HG02981 (cell line): Measurements from ENCODE around the gene SLC35A3.
A peak's percentile ranks its signal among the peaks of the same experiment; 100 is the strongest.
"Not testable (repeated sequence)": the region's sequence is repeated elsewhere in the genome, so short reads cannot be mapped to it uniquely, and the experiment has no call there.

Source experiments
- ATAC-seq: cut with Tn5 transposase; IDR thresholded peaks from one replicate; pipeline ENCODE4 v1.9.1; 2021; ENCODE audit warnings: mild to moderate bottlenecking, moderate library complexity; ENCODE audit not compliant: unreplicated experiment

The SLC35A3 gene

DNA sequence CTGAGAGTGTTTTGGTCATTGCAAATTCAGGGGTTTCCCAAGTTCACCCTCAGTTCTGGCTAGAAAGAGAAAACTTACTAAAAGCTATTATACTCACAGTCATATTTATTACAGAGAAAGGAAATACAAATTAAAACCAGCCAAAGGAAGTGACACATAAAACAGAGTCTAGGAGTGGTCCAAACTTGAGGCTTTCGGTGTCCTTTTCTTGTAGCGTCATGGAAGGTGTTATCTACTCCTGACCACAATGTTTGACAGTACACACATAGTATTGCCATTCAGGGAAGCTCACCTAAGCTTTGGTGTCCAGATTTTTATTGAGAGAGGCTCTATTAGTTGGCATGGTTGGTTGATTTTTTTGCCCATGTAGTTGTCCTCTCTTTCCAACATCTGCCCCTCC is 59.0 kb downstream of the SLC35A3 start:
- ATAC-seq, result no peak

DNA sequence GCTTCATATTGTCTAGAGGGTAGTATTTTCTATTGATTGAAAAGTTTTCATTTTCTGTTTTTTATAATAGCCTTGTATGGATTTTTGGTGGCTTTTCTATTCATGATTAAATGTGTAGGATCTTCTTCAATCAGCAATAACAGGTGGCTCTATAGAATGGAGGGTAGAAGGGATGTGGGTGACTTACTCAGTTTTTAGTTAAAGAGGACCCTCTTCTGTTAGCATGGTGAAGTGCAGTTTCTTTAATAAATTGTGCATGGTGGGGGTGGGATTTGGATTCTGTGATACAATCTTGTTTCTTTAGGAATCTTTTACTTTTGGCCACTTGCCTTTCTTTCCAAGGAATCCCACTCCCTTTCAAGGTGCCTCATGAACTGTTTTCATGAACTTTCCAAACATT is 64.7 kb downstream of the SLC35A3 start:
- no peak for ATAC-seq

DNA sequence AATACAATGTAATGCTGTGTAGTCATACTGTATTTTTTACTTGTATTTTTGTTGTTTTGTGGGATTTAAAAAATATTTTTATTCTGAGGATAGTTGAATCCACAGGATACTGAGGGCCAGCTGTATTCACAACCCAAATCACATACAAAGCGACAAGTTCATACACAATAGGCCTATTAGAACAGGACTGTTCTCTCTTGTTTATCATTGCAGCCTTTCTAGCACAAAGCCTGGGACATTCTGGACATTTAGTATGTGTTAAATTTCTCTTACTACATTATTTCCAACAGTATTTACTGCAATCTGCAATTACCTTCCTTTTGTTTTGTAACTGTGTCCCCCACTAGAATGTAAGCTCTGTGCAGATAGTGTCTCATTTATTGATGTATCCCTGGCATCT is 65.4 kb downstream of the SLC35A3 start:
- ATAC-seq, result no peak

DNA sequence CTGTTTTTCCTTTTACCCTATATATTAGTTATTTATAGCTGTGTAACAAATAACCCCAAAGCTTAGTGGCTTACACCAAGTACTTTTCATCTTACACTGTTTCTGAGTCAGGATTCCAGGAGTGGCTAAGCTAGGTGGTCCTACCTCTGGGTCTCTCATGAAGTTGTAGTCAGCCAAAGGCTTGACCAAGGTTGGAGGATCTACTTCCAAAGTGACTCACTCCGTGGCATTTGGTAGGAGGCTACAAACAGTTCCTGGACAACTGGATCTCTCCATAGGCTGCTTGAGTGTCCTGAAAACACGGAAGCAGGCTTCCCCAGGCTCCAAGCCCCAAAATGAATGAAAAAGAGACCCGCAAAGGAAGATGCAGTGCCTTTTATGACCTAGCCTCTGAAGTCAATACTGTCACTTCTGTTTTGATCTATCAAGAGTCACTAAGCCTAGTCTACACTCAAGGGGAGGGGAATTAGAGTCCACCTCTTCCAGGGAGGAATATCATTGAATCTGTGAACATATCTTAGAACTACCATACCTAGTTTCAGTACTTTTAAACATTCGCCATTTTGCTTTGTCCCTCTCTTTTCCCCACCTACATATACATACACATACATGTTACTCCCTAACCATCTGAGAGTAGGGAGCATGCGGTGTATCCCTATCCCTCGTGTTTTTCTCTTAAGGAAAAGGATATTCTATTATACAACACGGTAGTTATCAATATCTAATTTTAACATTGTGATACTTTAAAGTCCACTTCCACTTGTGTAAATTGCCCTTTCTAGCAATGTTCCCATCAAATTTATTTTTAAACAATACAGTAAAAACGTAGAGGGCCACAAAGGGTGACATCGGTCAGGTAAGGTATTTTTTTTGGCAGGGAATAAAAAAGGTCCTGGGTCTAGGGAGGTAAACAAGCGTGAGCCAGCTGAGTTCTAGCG is 67.2 kb downstream of the SLC35A3 start:
- ATAC-seq, result no peak

DNA sequence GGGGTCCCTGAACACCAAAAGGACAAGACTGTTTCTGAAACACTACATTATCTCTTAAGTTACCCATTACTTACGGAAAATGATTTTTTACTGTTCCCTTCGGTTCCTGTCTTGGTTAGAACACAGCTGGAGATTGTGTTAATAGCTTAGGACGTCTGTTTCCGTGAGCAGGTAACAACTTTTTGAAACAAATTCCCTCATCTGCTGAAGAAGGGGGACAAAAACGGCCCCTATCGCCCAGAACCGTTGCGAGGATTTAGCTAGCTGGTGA is 67.8 kb downstream of the SLC35A3 start:
- no peak for ATAC-seq

DNA sequence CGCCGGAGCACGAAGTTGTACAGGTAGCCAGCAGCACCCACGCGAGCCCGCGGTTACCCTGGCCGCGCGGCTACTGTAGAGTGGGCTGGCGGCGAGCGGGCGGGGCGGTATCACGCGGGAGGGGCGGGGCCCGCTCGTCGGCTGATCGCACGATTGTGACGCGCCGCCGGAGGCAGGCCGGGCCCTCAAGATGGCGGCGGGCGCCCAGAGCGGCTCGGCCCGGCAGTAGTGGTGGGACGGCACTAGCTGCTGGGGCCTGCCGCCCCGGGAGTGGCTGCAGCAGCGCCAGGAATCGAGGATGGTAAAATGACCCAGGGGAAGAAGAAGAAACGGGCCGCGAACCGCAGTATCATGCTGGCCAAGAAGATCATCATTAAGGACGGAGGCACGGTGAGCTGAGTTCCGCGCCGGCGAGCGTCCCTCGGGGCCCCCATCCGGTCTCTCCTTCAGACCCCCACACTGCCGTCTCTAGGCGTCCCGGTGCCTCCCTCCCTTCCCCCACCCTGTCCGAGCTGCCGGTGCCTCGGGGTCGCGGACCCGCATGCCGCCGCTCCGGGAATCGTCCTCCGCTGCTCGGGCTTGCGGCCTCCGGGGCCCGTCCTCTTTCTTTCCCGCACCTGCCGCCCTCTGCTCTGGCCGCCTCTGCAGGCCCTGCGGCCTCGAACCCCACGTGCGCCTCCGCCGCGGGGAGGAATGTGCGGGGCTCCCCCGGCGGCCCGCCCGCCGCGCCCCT is 68.3 kb downstream of the SLC35A3 start:
- peak; percentile 87 for ATAC-seq

DNA sequence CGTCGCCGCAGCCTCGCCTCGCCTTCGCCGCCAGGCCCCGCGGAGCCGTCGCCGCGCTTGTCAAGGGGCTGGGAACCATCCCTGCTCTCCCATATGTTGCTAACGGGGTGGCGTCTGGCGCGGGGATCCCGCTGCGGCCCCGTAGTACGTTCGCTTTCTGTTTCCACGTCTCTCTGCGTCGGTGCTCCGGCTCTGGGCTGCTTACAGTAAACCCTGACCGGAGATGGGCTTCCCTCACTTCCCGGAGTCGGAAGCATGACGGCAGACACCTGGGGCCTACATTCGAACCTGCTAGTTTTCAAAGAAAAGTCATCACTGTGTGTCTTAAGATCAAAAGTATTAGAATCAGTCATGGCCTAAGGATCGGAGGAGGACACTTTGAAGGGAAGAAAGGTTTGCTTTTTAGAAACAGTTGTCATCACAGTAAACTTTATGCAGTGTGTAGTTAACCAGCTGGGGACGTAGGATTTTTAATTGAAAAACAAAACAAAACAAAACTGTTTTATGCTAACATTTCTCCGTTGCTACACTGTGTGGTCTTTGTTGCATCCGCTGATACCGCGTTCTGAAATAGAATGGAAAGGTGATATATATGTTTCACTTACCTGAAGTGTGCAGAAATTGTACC is 69.0 kb downstream of the SLC35A3 start:
- ATAC-seq, result peak; percentile 41

DNA sequence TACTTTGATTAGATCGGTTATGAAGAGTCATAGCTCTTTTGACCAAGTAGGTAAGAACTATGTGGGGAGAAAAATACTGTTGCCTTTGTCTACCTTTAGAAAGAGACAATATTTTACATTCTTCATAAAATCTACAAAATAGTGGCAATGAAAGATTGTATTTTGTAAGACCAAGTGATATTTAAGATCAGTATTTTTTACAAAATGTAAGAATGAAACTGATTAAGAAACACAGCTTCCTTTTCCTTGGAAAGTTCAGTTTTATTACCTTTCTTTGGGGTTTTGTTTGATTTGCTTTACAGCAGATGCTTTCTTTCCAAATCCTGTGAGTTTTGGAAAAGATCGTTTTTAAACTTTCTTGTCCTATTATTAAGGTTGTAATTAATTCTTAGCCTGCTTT is 69.8 kb downstream of the SLC35A3 start:
- ATAC-seq, result no peak

DNA sequence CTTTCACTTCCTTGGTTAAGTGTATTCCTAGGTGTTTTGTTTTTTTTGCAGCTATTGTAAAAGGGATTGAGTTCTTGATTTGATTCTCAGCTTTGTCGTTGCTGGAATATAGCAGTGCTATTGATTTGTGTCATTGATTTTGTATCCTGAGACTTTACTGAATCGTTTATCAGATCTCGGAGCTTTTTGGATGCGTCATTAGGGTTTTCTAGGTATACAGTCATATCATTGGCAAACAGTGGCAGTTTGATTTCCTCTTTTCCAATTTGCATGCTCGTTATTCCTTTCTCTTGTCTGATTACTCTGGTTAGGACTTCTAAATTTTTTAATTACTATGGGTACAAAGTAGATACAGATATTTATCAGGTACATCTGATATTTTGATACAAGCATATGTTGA is 75.4 kb downstream of the SLC35A3 start:
- ATAC-seq, result no peak

DNA sequence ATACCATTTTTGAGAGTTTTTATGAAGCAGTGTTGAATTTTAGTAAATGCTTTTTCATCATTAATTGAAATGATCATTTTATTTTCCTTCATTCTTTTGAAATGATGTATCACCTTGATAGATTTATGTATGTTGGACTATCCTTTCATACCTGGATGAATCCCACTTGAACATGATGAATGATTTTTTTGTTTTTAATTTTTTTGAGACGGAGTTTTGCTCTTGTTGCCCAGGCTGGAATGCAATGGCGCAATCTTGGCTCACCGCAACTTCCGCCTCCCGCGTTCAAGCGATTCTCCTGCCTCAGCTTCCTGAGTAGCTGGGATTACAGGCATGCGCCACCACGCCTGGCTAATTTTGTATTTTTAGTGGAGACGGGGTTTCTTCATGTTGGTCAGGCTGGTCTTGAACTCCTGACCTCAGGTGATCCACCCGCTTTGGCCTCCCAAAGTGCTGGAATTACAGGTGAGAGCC is 77.5 kb downstream of the SLC35A3 start:
- not testable (repeated sequence) for ATAC-seq

DNA sequence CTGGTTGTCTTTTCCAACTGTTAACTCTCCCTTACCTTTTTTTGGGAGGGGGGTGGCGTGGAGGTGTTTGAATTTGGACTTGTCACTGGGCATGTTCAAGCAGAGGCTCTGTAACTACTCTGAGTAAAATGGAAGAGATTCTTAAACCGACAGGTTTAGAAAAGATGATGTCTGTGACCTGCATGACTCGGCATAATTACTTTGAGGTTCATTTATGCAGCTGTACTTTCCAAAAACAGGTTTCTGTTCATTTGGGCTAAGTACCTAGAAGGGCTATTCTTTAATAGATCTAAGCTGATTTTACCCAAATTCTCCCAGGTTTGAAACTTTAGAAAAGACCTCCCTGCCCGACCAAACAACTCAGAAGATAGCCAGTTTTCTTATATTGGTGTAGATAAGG is 80.3 kb downstream of the SLC35A3 start:
- ATAC-seq, result no peak

DNA sequence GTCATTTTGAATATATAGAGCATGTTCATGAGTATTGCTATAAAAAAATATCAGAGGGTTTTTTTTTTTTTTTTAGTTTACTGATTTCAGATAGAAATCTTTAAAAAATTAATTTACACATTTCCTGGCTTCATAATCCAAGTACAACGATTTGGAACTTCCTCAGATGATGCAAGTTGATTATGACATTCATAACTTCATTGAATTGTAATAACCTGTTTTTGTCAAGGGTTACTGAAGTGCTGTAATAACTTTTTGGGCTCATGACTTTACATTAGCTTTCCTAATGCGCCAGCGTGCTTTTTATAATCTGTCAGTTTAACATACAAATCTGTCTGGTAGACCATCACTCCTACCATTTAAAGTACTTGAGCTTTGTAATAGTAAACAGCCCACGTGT is 81.6 kb downstream of the SLC35A3 start:
- ATAC-seq, result no peak

DNA sequence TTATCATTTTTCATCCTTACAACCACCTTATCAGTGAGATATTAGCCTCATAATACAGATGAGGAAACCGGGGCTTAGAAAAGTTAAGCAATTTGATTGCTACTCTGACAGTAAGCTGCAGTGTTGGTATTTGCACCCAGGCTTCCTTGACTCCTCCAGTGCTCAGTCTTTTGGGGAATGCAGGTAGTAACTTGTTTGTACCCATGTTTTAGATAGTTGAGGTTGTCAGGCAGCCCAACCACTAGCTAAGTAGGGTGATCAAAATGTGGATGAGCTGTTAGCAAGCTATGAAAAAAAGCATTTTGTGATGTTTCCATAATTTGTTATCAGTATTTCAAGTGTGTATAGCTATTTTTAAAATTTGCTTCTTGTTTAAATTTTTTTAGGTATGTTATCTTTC is 82.1 kb downstream of the SLC35A3 start:
- no peak for ATAC-seq

DNA sequence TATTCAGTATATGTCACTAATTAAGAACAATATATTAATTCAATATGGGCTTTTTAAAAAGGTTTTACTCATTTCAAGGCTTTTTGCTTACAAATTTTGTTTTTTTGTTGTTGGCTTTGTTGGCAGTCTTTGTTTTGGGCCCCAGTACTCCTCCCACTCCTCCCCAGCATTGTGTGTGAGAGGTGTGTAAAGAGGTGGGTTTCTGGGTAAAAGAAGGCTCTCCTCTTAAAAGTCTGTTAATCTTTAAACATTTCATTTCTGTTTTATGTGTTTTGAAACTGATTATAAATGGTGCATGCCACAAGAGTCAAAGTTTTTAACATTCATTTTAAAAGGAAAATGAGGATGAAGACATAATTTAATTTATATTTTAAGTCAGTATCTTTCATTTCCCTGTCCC is 83.3 kb downstream of the SLC35A3 start:
- no peak for ATAC-seq

DNA sequence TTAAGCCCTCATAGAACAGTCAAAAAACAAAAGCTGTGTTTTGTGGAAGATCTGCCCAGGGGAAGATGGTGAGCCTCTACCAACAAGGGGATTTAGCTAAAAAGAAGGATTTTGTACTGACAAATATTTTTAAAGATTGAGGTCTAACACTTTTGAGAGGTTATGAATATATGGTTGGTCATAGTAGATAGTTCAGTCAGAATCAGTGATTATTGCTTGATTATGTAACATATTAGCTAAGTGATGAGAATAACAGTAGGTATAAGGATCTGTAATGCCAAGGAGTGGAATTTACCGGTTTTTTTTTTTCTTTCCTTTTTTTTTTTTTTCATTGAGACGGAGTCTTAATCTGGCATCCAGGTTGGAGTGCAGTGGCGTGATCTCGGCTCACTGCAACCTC is 83.9 kb downstream of the SLC35A3 start:
- ATAC-seq, result no peak

DNA sequence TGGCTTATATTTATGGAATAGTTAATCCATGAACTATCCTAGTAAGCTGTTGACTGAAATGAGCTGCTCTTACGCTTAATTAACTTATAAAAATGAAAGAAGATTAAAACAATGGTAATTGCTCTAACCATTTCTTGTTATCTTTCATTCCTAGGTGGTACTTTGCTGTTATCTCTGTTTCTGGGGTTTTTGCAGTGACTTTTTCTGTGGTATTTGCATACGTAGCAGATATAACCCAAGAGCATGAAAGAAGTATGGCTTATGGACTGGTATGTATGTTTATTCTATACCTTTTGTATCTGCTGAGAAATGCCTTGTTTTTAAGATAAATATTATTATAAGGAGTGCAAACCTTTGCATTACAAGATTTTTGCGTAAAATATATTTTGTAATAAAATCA is 91.9 kb downstream of the SLC35A3 start:
- ATAC-seq, result no peak

DNA sequence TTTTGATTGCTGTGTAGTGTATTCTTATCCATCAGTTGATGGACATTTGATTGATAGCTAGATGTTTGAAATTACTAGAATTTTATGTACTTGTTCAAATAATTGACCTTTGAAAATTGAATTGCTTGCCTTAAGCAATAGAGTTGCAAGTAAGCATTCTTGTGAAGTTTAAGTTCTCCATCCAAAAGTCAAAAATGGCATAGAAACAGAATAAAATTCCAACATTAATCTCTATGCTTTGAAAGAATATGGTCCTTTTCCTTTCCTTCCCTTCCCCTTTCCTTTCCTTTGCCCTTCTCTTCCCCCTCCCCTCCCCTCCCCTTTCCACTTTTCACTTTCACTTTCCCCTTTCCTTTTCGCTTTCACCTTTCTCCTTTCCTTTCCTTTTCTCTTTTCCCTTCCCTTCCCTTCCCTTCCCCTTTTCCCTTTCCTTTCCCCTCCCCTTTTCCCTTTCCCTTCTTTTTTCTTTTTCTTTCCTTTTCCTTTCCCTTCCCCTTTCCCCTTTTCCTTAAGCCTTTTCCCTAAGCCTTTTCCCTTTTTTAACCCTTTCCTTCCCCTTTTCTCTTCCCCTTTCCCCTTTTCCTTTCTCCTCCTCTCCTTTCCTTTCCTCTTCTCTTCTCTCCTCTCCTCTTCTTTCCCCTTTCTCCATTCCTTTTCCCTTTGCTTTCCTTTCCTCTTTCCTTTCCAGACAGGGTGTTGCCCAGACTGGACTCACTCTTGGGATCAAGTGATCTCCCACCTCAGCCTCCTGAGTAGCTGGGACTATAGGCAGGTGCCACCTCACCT is 95.6 kb downstream of the SLC35A3 start:
- no peak for ATAC-seq

DNA sequence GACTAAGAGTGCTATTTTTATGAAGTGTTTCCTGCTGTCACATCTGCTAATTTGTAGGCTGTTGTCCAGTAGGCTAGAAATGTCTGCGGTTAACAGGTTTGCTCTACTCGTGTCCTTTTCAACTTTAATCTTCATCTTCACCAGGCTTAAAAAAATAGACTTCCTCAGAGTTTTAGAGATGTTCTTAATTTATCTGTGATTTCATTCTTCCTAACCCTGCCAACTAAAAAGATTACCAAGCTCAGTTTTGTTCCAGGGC is 96.1 kb downstream of the SLC35A3 start:
- no peak for ATAC-seq

DNA sequence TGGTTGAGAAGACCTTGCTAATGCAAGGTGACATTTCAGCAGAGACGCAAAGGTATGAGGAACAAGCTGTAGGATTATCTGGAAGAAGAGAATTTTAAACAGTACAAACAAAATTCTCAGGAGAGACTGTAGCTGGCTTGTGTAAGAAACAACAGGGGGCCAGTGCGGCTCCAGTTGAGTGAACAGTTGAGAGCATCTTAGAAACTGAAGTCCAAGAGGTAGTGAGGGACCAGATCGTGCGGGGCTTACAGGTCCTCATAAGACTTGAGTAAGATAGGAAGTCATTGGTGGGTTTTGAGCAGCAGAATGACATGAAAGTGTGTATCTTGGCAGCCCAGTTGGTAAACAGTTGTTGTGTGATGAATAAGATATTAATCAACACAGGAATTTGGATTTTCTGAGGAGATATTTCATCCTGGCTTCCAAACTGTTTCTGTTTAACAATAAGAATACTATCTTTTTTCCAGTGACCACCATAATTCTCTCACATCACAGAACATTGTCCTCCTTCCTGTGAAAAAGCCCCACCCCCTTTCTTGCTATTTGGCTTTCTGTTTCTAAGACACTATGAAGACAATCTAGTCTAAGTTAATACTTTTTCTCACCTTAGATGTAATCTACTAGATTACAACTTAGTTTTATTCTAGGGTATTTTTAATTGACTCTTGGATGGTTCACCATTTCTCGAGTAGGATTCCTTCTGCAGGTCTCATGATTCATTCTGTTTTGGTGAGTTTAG is 100.6 kb downstream of the SLC35A3 start:
- ATAC-seq, result no peak

DNA sequence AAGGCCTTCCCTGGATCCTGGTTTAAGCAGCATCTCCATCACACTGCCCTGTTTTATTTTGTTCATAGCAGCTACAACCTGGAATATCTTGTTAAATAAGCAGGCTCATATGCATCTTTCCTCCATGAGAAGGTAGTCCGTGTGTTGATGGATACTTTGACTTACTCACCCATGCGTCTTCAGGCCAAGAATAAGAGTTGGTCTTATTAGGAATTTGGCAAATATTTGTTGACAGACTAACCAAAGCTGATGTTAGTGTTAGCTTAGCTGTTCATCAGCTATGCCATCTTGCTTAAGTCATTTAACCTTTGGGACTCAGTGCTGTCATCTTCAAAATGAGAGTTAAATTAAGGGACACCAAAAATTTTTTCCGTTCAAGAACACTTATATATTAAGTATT is 103.7 kb downstream of the SLC35A3 start:
- no peak for ATAC-seq
